Cardiac muscle cell (in vitro differentiated cells and primary cell): Measurements from ENCODE around the gene MARVELD2. TPM values are rescaled to one million over a fixed set of nuclear protein-coding genes. Genes with fewer than 3 reads are reported as not detected.
A peak's percentile ranks its signal among the peaks of the same experiment; 100 is the strongest.
"Not testable (repeated sequence)": the region's sequence is repeated elsewhere in the genome, so short reads cannot be mapped to it uniquely, and the experiment has no call there.

Source experiments
- DNase-seq, 2 donors: peaks; one replicate each; pipeline versions ENCODE4 v3.0.0 to v3.0.0-alpha.2; 2010 to 2017; ENCODE audit warnings: low read depth in 1 of 2, low spot score in 1 of 2
- H3K27ac ChIP-seq: fragments of 200-600 bp; sonication (generic); 2 replicates; pipeline ENCODE4 v1.5.1; 2016
- H3K27me3 ChIP-seq: fragments of 200-600 bp; sonication (generic); 2 replicates; pipeline ENCODE4 v1.6.0; 2016; ENCODE audit warnings: control low read depth
- H3K36me3 ChIP-seq: fragments of 200-600 bp; sonication (generic); 2 replicates; pipeline ENCODE4 v1.5.1; 2016; ENCODE audit warnings: control low read depth
- H3K4me1 ChIP-seq: fragments of 200-600 bp; sonication (generic); 2 replicates; pipeline ENCODE4 v1.8.1; 2017; ENCODE audit warnings: low read depth, mild to moderate bottlenecking, mixed run types
- H3K4me3 ChIP-seq: fragments of 200-600 bp; sonication (generic); 2 replicates; pipeline ENCODE4 v1.5.1; 2016; ENCODE audit warnings: mild to moderate bottlenecking
- H3K9me3 ChIP-seq: fragments of 200-600 bp; sonication (generic); 2 replicates; pipeline ENCODE4 v1.5.1; 2017; ENCODE audit warnings: low read depth, mild to moderate bottlenecking, control low read depth
- CTCF ChIP-seq: IDR thresholded peaks from 2 replicates; pipeline ENCODE4 v1.5.1; 2012; ENCODE audit warnings: low read depth, mild to moderate bottlenecking, low read length
- polyA plus RNA-seq: library from polyadenylated mRNA; unstranded; fragments of >200 nt; fragmentation: Nextera tagmentation; extraction: Ambion mirVana; gene quantifications from 2 replicates; pipeline ENCODE4 v1.2.1, GENCODE V29; 2016
- total RNA-seq: library from RNA; depleted of rRNA; stranded (reverse); fragments of >200 nt; gene quantifications from 2 replicates; pipeline ENCODE4 v1.2.3, GENCODE V29; 2016

Gene MARVELD2
- total and polyA plus RNA-seq, 2 experiments from 2014 or later = 4.9 TPM

- no peak for DNase-seq
- no peak for TF ChIP-seq CTCF
- H3K27ac ChIP-seq = no peak overlapping the region
- H3K4me1 ChIP-seq = no peaks in the 10 kb centered on the region
- no peaks in the 10 kb centered on the region for H3K27me3 ChIP-seq
- H3K4me3 ChIP-seq = no peak overlapping the region
- no peaks in the 10 kb centered on the region for H3K36me3 ChIP-seq
- H3K9me3 ChIP-seq = no peaks in the 10 kb centered on the region
These were observed 39.7 kb downstream of the MARVELD2 start for GRCh38 chr5:69454460-69455249.

- not testable (repeated sequence) for H3K36me3 ChIP-seq, H3K27me3 ChIP-seq, H3K9me3 ChIP-seq, DNase-seq, H3K4me3 ChIP-seq, H3K4me1 ChIP-seq, H3K27ac ChIP-seq
These were observed 40.6 kb downstream of the MARVELD2 start for GRCh38 chr5:69455428-69455988.

GRCh38 chr5:69462170-69462569 lies 47.3 kb downstream of the MARVELD2 start:
- Histone ChIP-seq H3K27me3 (no peaks in the 10 kb centered on the region), H3K4me1 (no peaks in the 10 kb centered on the region), H3K27ac (no peak overlapping the region), H3K4me3 (no peak overlapping the region), H3K36me3 (no peaks in the 10 kb centered on the region), H3K9me3 (no peaks in the 10 kb centered on the region)
- DNase-seq = no peak
- no peak for TF ChIP-seq CTCF

- not testable (repeated sequence) for H3K36me3 ChIP-seq, H3K4me1 ChIP-seq, DNase-seq, H3K4me3 ChIP-seq, H3K27ac ChIP-seq, H3K27me3 ChIP-seq, H3K9me3 ChIP-seq
These were observed 51.5 kb downstream of the MARVELD2 start for GRCh38 chr5:69466375-69466774.

GRCh38 chr5:69467442-69468225 lies 52.7 kb downstream of the MARVELD2 start:
- DNase-seq = peak in 1 of 2 donors; percentile 43
- Histone ChIP-seq H3K4me3 (no peak overlapping the region), H3K4me1 (no peaks in the 10 kb centered on the region), H3K27ac (no peak overlapping the region), H3K9me3 (no peaks in the 10 kb centered on the region), H3K36me3 (no peaks in the 10 kb centered on the region), H3K27me3 (no peaks in the 10 kb centered on the region)
- TF ChIP-seq CTCF = no peak

- no peaks in the 10 kb centered on the region for H3K4me1 ChIP-seq
- no peak overlapping the region for H3K4me3 ChIP-seq
- no peaks in the 10 kb centered on the region for H3K9me3 ChIP-seq
- no peaks in the 10 kb centered on the region for H3K36me3 ChIP-seq
- no peak for TF ChIP-seq CTCF
- H3K27ac ChIP-seq = no peak overlapping the region
- no peak for DNase-seq
- no peaks in the 10 kb centered on the region for H3K27me3 ChIP-seq
These were observed 53.7 kb downstream of the MARVELD2 start for GRCh38 chr5:69468631-69469030.

GRCh38 chr5:69471516-69471915 lies 56.6 kb downstream of the MARVELD2 start:
- H3K4me1 ChIP-seq, H3K36me3 ChIP-seq, H3K9me3 ChIP-seq, H3K27me3 ChIP-seq, H3K4me3 ChIP-seq, DNase-seq, H3K27ac ChIP-seq: not testable (repeated sequence)

- not testable (repeated sequence) for H3K36me3 ChIP-seq, DNase-seq, H3K27ac ChIP-seq, H3K9me3 ChIP-seq, H3K4me1 ChIP-seq, H3K27me3 ChIP-seq, H3K4me3 ChIP-seq
These were observed 57.7 kb downstream of the MARVELD2 start for GRCh38 chr5:69472535-69473143.
